Heart left ventricle (tissue), 13 donors: ENCODE data around the gene SNTA1.

Experiments used
- POLR2A ChIP-seq, 2 donors: fragments of 450-650 bp; IDR thresholded peaks; one replicate each; pipeline ENCODE4 v1.6.1; 2017; ENCODE audit warnings: antibody characterized with exemption in 2 of 2, mild to moderate bottlenecking in 2 of 2, moderate library complexity in 2 of 2
- TF ChIP-seq, protein P1 (sequence below), 12 donors: fragments of 200-600 bp; sonication (generic) in 4 of 12; IDR thresholded peaks; one replicate each; pipeline versions ENCODE4 v1.5.0 to v1.8.0; 2018 to 2022; ENCODE audit warnings: antibody characterized with exemption in 12 of 12, mild to moderate bottlenecking in 5 of 12
- donor health status: ischemic (EF 13 %, LVEDD 7.1; RV severe dilation, severe dysfunction).
- donor health status: DM: no; HTN: yes; CAD: no.
- donor health status: DM: no; HTN: no; CAD: no.
- donor health status: ischemic (EF 25% LVEDD 6.9; RV normal size, moderate dysfunction).
- donor health status: ischemic (EF 25% LVEDD 5.7; RV mildly dilated, moderate dysfunction).
- donor health status: ischemic (EF 35%, LVEDD 5.7; RV mildly dilated, moderate dysfunction).
- donor health status: nonischemic (EF 11% LVEDD 7.7; RV severe dilation, severe dysfunction).
- donor health status: DM: yes; HTN: yes; CAD: no.
- donor health status: PGD.
- donor health status: ischemic (EF 29% LVEDD 5.4; RV normal size, mild dysfunction).
- donor health status: nonischemic (EF 23%, LVEDD 6.1; RV moderate dilation, normal function).

GRCh38 chr20:33437141-33437911, 6.2 kb downstream of the SNTA1 start:
- TF ChIP-seq, protein P1, sequence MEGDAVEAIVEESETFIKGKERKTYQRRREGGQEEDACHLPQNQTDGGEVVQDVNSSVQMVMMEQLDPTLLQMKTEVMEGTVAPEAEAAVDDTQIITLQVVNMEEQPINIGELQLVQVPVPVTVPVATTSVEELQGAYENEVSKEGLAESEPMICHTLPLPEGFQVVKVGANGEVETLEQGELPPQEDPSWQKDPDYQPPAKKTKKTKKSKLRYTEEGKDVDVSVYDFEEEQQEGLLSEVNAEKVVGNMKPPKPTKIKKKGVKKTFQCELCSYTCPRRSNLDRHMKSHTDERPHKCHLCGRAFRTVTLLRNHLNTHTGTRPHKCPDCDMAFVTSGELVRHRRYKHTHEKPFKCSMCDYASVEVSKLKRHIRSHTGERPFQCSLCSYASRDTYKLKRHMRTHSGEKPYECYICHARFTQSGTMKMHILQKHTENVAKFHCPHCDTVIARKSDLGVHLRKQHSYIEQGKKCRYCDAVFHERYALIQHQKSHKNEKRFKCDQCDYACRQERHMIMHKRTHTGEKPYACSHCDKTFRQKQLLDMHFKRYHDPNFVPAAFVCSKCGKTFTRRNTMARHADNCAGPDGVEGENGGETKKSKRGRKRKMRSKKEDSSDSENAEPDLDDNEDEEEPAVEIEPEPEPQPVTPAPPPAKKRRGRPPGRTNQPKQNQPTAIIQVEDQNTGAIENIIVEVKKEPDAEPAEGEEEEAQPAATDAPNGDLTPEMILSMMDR (IDR thresholded peaks at IDR 0.05) = no peak
- no peak for TF ChIP-seq POLR2A (IDR thresholded peaks at IDR 0.05)
